HS-27A (cell line): ENCODE data around the gene PPP6R3.
"Not testable (repeated sequence)": the region's sequence is repeated elsewhere in the genome, so short reads cannot be mapped to it uniquely, and the experiment has no call there.

Source experiments
- DNase-seq: peaks from one replicate; pipeline ENCODE4 v3.0.0-alpha.2; 2012; ENCODE audit warnings: low read depth, missing footprints

The PPP6R3 gene

GRCh38 chr11:68436162-68436888 lies 24.2 kb upstream of the PPP6R3 start:
- no peak for DNase-seq

- no peak for DNase-seq
Measured at GRCh38 chr11:68436985-68437926, 23.3 kb upstream of the PPP6R3 start.

GRCh38 chr11:68437927-68438657 lies 22.5 kb upstream of the PPP6R3 start:
- no peak for DNase-seq

DNA sequence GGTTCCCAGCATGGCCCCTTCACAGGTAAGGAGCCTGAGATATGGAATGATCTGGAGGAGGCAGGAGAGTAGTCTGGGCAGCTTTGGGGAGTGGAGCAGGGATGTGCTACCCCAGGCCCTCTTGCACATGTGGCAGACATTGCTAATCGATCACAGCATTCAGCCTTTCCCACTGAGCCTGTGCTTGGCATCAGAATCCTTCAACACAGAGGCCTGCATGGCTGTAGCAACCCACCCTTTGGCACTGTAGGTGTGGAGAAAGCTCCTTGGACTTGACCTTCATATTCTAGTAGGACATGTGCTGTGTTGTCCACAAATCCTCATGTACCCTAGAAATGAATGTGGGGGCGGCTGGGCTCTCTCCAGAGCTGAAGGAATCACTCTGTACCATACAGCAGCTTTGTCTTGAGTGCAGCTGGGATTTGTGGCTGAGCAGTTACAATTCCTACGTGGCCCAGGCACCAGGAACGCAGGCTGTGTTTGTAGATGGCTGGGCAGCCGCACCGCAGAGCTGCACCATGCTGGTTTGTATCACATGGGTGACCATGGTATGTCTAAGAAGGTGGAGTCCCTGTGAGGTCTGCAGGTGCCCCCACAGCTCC lies 21.8 kb upstream of the PPP6R3 start:
- DNase-seq: no peak

DNA sequence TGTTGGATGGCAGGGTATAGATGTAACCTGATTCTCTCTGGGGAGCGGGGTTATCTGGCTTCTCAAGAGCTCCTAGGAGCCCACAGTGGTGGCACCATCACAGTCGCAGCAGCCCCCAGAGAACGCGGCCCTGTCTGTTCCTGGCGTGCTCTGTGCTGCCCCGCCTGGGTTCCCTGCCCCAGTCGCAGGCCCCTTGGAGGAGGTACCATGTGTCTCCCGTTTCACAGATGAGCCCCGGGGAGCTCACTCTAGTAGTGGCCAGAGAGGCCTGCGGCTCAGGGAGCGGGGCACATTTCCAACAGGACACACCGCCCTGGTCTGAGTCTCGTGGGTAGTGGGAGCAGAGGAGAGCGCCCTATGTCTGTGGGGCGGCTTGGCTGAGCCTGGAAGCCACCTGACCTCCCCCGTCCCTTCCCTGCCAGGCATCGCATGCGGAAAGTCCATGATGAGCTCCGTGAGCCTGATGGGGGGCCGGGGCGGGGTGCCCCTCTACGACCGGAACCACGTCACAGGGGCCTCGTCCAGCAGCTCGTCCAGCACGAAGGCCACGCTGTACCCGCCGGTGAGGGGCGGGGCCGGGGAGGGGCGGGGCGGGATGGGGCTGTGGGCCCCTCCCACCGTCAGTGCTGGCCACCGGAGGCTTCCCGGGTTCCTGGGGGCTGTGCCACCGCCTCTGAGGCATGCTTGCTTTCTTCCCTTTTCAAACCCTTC lies 21.0 kb upstream of the PPP6R3 start:
- DNase-seq: no peak

DNA sequence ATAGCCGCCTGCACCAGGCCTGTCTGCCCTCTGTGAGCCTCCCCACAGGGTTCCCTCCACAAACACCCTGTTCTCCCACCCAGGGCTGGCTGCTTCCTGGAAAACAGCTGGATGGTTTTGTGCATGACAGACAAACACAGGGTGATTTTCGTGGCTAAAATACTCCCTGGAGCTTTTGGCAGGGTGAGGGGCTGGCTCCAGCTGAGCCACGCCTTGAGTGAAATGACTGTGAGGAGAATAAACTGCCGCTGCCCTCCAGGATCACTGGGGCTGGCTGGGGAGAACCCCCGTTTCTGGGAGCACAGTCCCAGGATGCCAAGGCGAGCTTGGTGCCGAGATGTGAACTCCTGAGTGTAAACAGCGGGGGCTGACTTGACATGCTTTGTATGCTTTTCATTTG lies 20.3 kb upstream of the PPP6R3 start:
- DNase-seq: no peak

- DNase-seq: no peak
Measured at GRCh38 chr11:68441466-68442230, 18.9 kb upstream of the PPP6R3 start.

GRCh38 chr11:68442433-68442832 lies 18.1 kb upstream of the PPP6R3 start:
- DNase-seq: no peak

DNA sequence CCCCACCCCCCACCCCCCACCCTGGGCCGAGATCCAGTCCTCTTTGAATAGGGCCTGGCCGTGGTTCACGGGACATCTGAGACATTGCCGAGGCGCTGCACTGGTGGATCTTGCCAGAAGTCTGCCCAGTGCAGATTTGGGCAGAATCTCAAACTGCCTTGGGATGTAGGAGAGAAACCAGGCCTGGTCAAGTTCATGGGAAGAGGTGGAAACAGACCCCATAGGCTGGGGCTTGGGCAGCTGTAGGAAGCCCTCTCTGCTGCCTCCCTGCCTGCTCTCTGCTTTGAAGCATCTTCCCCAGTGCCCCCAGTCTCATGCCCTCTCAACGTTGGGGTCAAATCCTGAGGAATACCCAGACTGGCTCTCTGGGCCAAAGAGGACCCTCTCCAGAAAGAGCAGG lies 16.0 kb upstream of the PPP6R3 start:
- no peak for DNase-seq

DNA sequence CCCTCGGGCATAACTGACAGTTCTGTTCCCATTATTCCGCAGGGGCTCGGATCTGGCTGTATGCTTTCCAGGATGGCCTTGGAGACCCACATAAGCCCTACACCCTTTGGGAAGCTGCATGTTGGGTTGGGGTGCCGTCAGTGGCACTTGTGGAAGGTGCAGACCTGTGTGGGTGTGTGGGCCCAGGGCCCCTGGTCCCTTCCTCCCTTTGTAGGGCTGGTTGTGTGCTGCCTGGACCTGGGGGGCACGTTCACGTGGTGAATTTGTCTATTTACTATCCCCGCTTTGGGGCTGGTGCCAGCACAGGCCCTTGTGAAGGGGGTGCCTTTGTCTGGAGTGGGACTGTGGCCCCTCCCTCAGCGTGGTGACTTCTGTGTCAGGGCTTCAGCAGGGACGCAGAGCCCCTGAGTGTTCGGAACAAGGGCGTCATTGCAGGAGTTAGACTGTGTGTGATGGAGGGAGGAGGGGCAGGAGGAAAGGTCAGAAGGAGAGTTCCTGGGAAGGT lies 15.0 kb upstream of the PPP6R3 start:
- no peak for DNase-seq

DNA sequence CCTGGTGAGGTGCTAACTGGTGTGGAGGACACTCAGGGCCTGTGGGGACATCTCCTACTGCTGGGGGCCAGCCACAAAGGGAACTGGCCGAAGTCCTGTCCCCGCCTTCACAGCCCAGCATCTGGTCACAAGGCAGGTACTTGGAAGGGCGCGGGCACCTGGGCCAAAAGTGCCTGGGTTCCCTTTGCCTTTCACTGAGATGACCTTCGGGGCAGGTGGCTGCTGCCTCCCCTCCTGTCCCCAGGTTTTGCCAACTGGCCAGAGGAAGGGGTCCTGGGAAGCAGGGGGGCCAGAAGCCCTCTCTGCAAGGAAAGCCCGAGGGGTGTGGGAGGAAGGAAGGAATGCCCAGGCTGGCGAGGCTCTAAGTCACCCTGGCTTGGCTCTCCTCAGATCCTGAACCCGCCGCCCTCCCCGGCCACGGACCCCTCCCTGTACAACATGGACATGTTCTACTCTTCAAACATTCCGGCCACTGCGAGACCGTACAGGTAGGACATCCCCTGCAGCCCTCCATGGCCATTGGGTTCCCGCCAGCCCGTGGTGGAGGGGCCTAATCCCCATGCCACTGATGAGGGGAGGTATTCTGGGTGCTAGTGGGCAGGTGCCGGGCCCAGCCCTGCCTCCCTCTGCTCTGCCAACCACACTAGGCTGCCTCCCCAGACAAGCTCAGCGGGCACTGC lies 14.4 kb upstream of the PPP6R3 start:
- no peak for DNase-seq

- no peak for DNase-seq
Measured at GRCh38 chr11:68447015-68447801, 13.3 kb upstream of the PPP6R3 start.

GRCh38 chr11:68447914-68448313 lies 12.6 kb upstream of the PPP6R3 start:
- not testable (repeated sequence) for DNase-seq

DNA sequence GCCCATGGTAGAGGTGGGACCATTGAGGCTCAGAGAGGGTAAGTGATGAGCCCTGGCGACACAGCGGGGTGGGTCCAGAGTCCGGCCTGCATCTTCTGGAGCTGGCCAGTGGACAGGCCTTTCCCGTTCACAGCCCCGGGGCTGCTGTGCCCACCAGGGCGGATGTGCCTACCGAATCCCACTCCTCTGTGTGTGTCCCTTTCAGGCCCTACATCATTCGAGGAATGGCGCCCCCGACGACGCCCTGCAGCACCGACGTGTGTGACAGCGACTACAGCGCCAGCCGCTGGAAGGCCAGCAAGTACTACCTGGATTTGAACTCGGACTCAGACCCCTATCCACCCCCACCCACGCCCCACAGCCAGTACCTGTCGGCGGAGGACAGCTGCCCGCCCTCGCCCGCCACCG lies 11.9 kb upstream of the PPP6R3 start:
- DNase-seq: no peak

DNA sequence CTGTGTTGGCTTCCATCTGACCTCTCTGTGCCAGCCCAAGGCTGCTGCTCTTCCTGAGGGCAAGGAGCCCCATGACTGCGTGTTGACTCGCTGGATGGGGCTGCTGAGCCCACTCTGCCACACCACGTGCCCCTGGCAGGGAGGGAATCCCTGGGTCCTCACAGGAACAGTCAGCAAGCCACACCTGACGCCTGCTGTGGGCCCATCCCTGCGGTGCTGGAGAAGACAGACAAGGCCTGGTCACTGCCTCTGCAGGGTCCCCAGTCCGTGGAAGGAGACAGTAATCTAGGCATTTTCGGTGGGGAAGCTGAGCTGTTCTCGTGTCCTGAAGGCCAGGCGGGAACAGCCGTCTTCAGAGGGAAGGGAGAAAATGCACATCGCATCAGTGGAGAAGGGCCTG lies 10.6 kb upstream of the PPP6R3 start:
- no peak for DNase-seq

GRCh38 chr11:68450711-68451110 lies 9.8 kb upstream of the PPP6R3 start:
- DNase-seq: no peak

- DNase-seq: no peak
Measured at GRCh38 chr11:68454767-68455166, 5.8 kb upstream of the PPP6R3 start.

- no peak for DNase-seq
Measured at GRCh38 chr11:68455485-68455884, 5.1 kb upstream of the PPP6R3 start.
